Neural cell (in vitro differentiated cells): ENCODE results near the gene SKOR2.

Source experiments
- EP300 ChIP-seq: fragments of 450-650 bp; conservative IDR thresholded peaks from 2 replicates; pipeline ENCODE4 v1.6.1; 2014; ENCODE audit warnings: antibody characterized with exemption, mild to moderate bottlenecking, moderate library complexity; ENCODE audit not compliant: poor library complexity, severe bottlenecking
- EZH2 ChIP-seq: fragments of 200-600, 300-800 bp; shearing (Covaris generic), sonication (generic); IDR thresholded peaks from 2 replicates; pipeline ENCODE4 v1.6.1; 2014; ENCODE audit warnings: antibody characterized with exemption, low read length, borderline replicate concordance, mild to moderate bottlenecking; ENCODE audit not compliant: insufficient read depth, poor library complexity, severe bottlenecking
- MXI1 ChIP-seq: fragments of 450-650 bp; conservative IDR thresholded peaks from 2 replicates; pipeline ENCODE4 v1.6.1; 2014; ENCODE audit warnings: antibody characterized with exemption, mild to moderate bottlenecking; ENCODE audit not compliant: poor library complexity, severe bottlenecking
- POLR2AphosphoS5 ChIP-seq: IDR thresholded peaks from 2 replicates; pipeline ENCODE4 v1.6.1; 2012
- RAD21 ChIP-seq: fragments of 450-650 bp; conservative IDR thresholded peaks from 2 replicates; pipeline ENCODE4 v1.6.1; 2014; ENCODE audit warnings: antibody characterized with exemption, mild to moderate bottlenecking, moderate library complexity
- SMC3 ChIP-seq: fragments of 450-650 bp; conservative IDR thresholded peaks from 2 replicates; pipeline ENCODE4 v1.6.1; 2014; ENCODE audit warnings: antibody characterized with exemption, mild to moderate bottlenecking, moderate library complexity; ENCODE audit not compliant: poor library complexity
- TAF1 ChIP-seq: IDR thresholded peaks from 2 replicates; pipeline ENCODE4 v1.6.1; 2012; ENCODE audit warnings: low read depth
- TF ChIP-seq, protein P1 (sequence below): fragments of 450-650 bp; IDR thresholded peaks from 2 replicates; pipeline ENCODE4 v1.5.1; 2014; ENCODE audit warnings: antibody characterized with exemption, mild to moderate bottlenecking, moderate library complexity; ENCODE audit not compliant: poor library complexity, severe bottlenecking
- TF ChIP-seq, protein P2 (sequence below): IDR thresholded peaks from 2 replicates; pipeline ENCODE4 v1.6.1; 2012; ENCODE audit warnings: borderline replicate concordance

- TF ChIP-seq, protein P1, sequence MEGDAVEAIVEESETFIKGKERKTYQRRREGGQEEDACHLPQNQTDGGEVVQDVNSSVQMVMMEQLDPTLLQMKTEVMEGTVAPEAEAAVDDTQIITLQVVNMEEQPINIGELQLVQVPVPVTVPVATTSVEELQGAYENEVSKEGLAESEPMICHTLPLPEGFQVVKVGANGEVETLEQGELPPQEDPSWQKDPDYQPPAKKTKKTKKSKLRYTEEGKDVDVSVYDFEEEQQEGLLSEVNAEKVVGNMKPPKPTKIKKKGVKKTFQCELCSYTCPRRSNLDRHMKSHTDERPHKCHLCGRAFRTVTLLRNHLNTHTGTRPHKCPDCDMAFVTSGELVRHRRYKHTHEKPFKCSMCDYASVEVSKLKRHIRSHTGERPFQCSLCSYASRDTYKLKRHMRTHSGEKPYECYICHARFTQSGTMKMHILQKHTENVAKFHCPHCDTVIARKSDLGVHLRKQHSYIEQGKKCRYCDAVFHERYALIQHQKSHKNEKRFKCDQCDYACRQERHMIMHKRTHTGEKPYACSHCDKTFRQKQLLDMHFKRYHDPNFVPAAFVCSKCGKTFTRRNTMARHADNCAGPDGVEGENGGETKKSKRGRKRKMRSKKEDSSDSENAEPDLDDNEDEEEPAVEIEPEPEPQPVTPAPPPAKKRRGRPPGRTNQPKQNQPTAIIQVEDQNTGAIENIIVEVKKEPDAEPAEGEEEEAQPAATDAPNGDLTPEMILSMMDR = no peak
- TF ChIP-seq MXI1 (no peak), POLR2AphosphoS5 (no peak), EZH2 (no peak), TAF1 (no peak), EP300 (no peak), RAD21 (no peak), SMC3 (no peak)
- TF ChIP-seq, protein P2, sequence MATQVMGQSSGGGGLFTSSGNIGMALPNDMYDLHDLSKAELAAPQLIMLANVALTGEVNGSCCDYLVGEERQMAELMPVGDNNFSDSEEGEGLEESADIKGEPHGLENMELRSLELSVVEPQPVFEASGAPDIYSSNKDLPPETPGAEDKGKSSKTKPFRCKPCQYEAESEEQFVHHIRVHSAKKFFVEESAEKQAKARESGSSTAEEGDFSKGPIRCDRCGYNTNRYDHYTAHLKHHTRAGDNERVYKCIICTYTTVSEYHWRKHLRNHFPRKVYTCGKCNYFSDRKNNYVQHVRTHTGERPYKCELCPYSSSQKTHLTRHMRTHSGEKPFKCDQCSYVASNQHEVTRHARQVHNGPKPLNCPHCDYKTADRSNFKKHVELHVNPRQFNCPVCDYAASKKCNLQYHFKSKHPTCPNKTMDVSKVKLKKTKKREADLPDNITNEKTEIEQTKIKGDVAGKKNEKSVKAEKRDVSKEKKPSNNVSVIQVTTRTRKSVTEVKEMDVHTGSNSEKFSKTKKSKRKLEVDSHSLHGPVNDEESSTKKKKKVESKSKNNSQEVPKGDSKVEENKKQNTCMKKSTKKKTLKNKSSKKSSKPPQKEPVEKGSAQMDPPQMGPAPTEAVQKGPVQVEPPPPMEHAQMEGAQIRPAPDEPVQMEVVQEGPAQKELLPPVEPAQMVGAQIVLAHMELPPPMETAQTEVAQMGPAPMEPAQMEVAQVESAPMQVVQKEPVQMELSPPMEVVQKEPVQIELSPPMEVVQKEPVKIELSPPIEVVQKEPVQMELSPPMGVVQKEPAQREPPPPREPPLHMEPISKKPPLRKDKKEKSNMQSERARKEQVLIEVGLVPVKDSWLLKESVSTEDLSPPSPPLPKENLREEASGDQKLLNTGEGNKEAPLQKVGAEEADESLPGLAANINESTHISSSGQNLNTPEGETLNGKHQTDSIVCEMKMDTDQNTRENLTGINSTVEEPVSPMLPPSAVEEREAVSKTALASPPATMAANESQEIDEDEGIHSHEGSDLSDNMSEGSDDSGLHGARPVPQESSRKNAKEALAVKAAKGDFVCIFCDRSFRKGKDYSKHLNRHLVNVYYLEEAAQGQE = no peak
Measured at GRCh38 chr18:47263150-47263429, 11.6 kb upstream of the SKOR2 start.
